GM10248 (cell line): Measurements from ENCODE around the gene FAF2.

Experiments
- CTCF ChIA-PET: fragments of 300-600 bp; sonication (Branson Sonifier 250); formaldehyde crosslinking; extraction: SDS; loops from one replicate; lab custom pipeline; 2021; ENCODE audit warnings: antibody characterized with exemption; lab: Yijun Ruan, JAX
- POLR2A ChIA-PET: fragments of 350-650 bp; sonication (Branson Sonifier 250); formaldehyde crosslinking; extraction: SDS; loops from one replicate; lab custom pipeline; 2020; ENCODE audit warnings: antibody characterized with exemption; lab: Yijun Ruan, JAX
- DNase-seq: peaks from one replicate; pipeline ENCODE4 v3.0.0; 2012; ENCODE audit errors: extremely low spot score
- CTCF ChIP-seq: IDR thresholded peaks from 2 replicates; pipeline ENCODE4 v1.5.1; 2012; ENCODE audit warnings: mild to moderate bottlenecking, low read depth; ENCODE audit errors: extremely low read depth, missing control alignments, control extremely low read depth

The FAF2 gene

GRCh38 chr5:176413255-176413565 is 35.0 kb upstream of the FAF2 start:
- POLR2A ChIA-PET = interaction anchor here (0.8 kb wide), 1 partner anchor 8 kb away, joined by 7 read pairs; no protein-coding TSS in a partner anchor
- CTCF ChIA-PET = interaction anchor here (1.4 kb wide), 1 partner anchor 59 kb away, joined by 3 read pairs; no protein-coding TSS in a partner anchor
- DNase-seq = no peak
- TF ChIP-seq CTCF = no peak

- CTCF ChIA-PET = interaction anchor here (1.4 kb wide), 1 partner anchor 60 kb away, joined by 3 read pairs; no protein-coding TSS in a partner anchor
- no peak for DNase-seq
- no peak for TF ChIP-seq CTCF
- POLR2A ChIA-PET = interaction anchor here (0.8 kb wide), 1 partner anchor 8 kb away, joined by 7 read pairs; no protein-coding TSS in a partner anchor
Measured at GRCh38 chr5:176413709-176414191, 34.4 kb upstream of the FAF2 start.

- no peak for TF ChIP-seq CTCF
- CTCF ChIA-PET = interaction anchor here (1.1 to 4.8 kb wide), 7 partner anchors 8 to 246 kb away, joined by 3 to 32 read pairs (median 8); no protein-coding TSS in a partner anchor
- POLR2A ChIA-PET = no interaction called here
- DNase-seq = no peak
Measured at GRCh38 chr5:176414704-176415103, 33.5 kb upstream of the FAF2 start.

GRCh38 chr5:176415240-176415951 is 32.8 kb upstream of the FAF2 start:
- peak; percentile 34 for DNase-seq
- CTCF ChIA-PET = interaction anchor here (0.9 to 4.8 kb wide), 12 partner anchors 9 to 245 kb away, joined by 3 to 33 read pairs (median 8); partner anchors contain the start of genes FAF2 and TSPAN17
- TF ChIP-seq CTCF = no peak
- POLR2A ChIA-PET = interaction anchor here (0.5 kb wide), 1 partner anchor 30 kb away, joined by 3 read pairs; no protein-coding TSS in a partner anchor

GRCh38 chr5:176415952-176416924 is 31.9 kb upstream of the FAF2 start, which contains the start of gene CLTB:
Gene CLTB (minus strand): TSS chr5:176416539. CDS start chr5:176416363, 176 bp downstream.
- peak; percentile 87 for TF ChIP-seq CTCF
- peak; percentile 95 for DNase-seq
- ChIA-PET POLR2A (interaction anchor here (0.5 kb wide), 1 partner anchor 29 kb away, joined by 3 read pairs; no protein-coding TSS in a partner anchor), CTCF (interaction anchor here (0.6 to 4.8 kb wide), 33 partner anchors 10 to 686 kb away, joined by 3 to 33 read pairs (median 4); partner anchors contain the start of genes FAF2 and TSPAN17)
